Pancreas (tissue), 10 donors: Measurements from ENCODE around the gene FADD. TPM values are rescaled to one million over a fixed set of nuclear protein-coding genes. Genes with fewer than 3 reads are reported as not detected.
"Not testable (repeated sequence)": the region's sequence is repeated elsewhere in the genome, so short reads cannot be mapped to it uniquely, and the experiment has no call there.

Experiments used
- ATAC-seq, 4 donors: fragments of 200-7000 bp; cut with Tn5 transposase; one replicate each; pipeline versions ENCODE4 v1.8.0 to v1.9.1; 2020; ENCODE audit warnings: mild to moderate bottlenecking in 4 of 4, moderate library complexity in 4 of 4
- DNase-seq, 6 donors: peaks; one replicate each; pipeline ENCODE4 v3.0.0-alpha.2; 2020
- FAIRE-seq: peaks from 2 replicates; lab custom pipeline; 2012; peaks lifted over from hg19 to GRCh38; lab: Jason Lieb, UNC
- H3K27ac ChIP-seq, 4 donors: fragments of 200-600 bp; sonication (generic); 1 replicate in 3 of 4; 2 replicates in 1 of 4; pipeline versions ENCODE4 v1.5.0 to v1.8.0; 2020
- H3K27me3 ChIP-seq, 4 donors: fragments of 200-600 bp; one replicate each; pipeline ENCODE4 v1.8.0; 2021
- H3K36me3 ChIP-seq, 3 donors: fragments of 200-600 bp; sonication (generic) in 1 of 3; one replicate each; pipeline versions ENCODE4 v1.5.0 to v1.8.0; 2020 to 2021
- H3K4me1 ChIP-seq, 3 donors: fragments of 200-600 bp; one replicate each; pipeline ENCODE4 v1.8.0; 2021
- H3K4me3 ChIP-seq, 4 donors: fragments of 200-600 bp; sonication (generic) in 2 of 4; one replicate each; pipeline versions ENCODE4 v1.5.0 to v1.8.0; 2020 to 2021
- H3K9me3 ChIP-seq, 4 donors: fragments of 200-600 bp; one replicate each; pipeline ENCODE4 v1.8.0; 2021
- CTCF ChIP-seq, 4 donors: fragments of 200-600 bp; sonication (generic) in 3 of 4; IDR thresholded peaks; one replicate each; pipeline versions ENCODE4 v1.5.0 to v1.8.0; 2021; ENCODE audit warnings: antibody characterized with exemption in 4 of 4
- WGBS, 2 donors: extraction: QIAGEN DNeasy Blood & Tissue Kit; methylation state at CpG; one replicate each; pipeline ENCODE4 v1.1.7; 2013; 5-methylcytosine and 5-hydroxymethylcytosine counted together
- intact Hi-C, 3 donors: fragments of 100-400 bp; cut with DNase I; formaldehyde crosslinking; loops; one replicate each; pipeline versions ENCODE4 v1.11.1 to v1.14.2; 2022
- polyA plus RNA-seq, 2 donors: library from polyadenylated mRNA; stranded (reverse); fragments of 200-250 nt; gene quantifications; one replicate each; pipeline ENCODE4 v1.2.3, GENCODE V29; 2013
- total RNA-seq, 6 donors: library from RNA; stranded (reverse); fragmentation: NEBNext Ultra II Directional in 4 of 6; extraction: Animal tissue kit (Norgen Biotek cat#: 25700) in 4 of 6; gene quantifications; one replicate each; pipeline versions ENCODE4 v1.2.1 to v1.2.4, GENCODE V29; 2021 to 2023
- donor health status: healthy with polysubstance abuse.
- donor health status: DM: no; HTN: no; CAD: no; lungs with moderate emphysema.
- donor health status: DM: no; HTN: no; CAD: no.
- donor health status: control.
- donor health status: control.
- donor health status: Bipolar disorder and iron deficiency.
- donor health status: DM: yes; HTN: yes; CAD: no.
- donor health status: DM: no; HTN: no; CAD: no.
- donor health status: DM: no; HTN: no; CAD: no.
- donor health status: DM: yes; HTN: yes; CAD: no.

Gene FADD
- total and polyA plus RNA-seq, 8 donors, result 5.1 to 11.6 (median 7.6) TPM

- Histone ChIP-seq H3K27me3 (no peaks in the 10 kb centered on the region), H3K36me3 (peaks cover 4 to 19% (median 6%) of the 10 kb centered on the region in 3 donors), H3K9me3 (no peaks in the 10 kb centered on the region), H3K4me3 (no peak overlapping the region), H3K27ac (no peak overlapping the region), H3K4me1 (peaks cover 5 to 9% (median 5%) of the 10 kb centered on the region in 3 donors)
- FAIRE-seq, result no peak
- WGBS, 2 donors, result 93 to 95% methylated on average over 6 of the region's 6 CpGs
- ATAC-seq, result no peak
- no peak for TF ChIP-seq CTCF (IDR thresholded peaks at IDR 0.05)
- peak in 1 of 6 donors; percentile 22 for DNase-seq
- intact Hi-C loops, result no loop called here
Measured at GRCh38 chr11:70209391-70209912, 6.4 kb downstream of the FADD start.

GRCh38 chr11:70210051-70210501 lies 7.0 kb downstream of the FADD start:
- peak in 3 of 4 donors; percentile 26 to 40 (median 28) for ATAC-seq
- H3K27me3 ChIP-seq, result no peaks in the 10 kb centered on the region
- intact Hi-C loops, result no loop called here
- no peaks in the 10 kb centered on the region for H3K9me3 ChIP-seq
- TF ChIP-seq CTCF (IDR thresholded peaks at IDR 0.05), result no peak
- no peak overlapping the region for H3K27ac ChIP-seq
- H3K4me1 ChIP-seq, result peaks cover 0 to 3% (median 0%) of the 10 kb centered on the region in 3 donors
- H3K36me3 ChIP-seq, result peaks cover 4 to 19% (median 6%) of the 10 kb centered on the region in 3 donors
- no peak overlapping the region for H3K4me3 ChIP-seq
- FAIRE-seq, result no peak
- peak in 1 of 6 donors; percentile 38 for DNase-seq
- 85 to 91% methylated on average over 8 of the region's 8 CpGs for WGBS, 2 donors

- TF ChIP-seq CTCF (IDR thresholded peaks at IDR 0.05), result no peak
- Histone ChIP-seq H3K4me1 (no peaks in the 10 kb centered on the region), H3K27ac (no peak overlapping the region), H3K27me3 (no peaks in the 10 kb centered on the region), H3K36me3 (peaks cover 4 to 19% (median 6%) of the 10 kb centered on the region in 3 donors), H3K4me3 (no peak overlapping the region), H3K9me3 (no peaks in the 10 kb centered on the region)
- ATAC-seq (no peak), FAIRE-seq (no peak), DNase-seq (peak in 1 of 6 donors; percentile 5)
- intact Hi-C loops, result no loop called here
- WGBS, 2 donors, result 79 to 88% methylated on average over 5 of the region's 5 CpGs
Measured at GRCh38 chr11:70210530-70210929, 7.4 kb downstream of the FADD start.

GRCh38 chr11:70212227-70212811 lies 9.2 kb downstream of the FADD start:
- DNase-seq (peak in 1 of 6 donors; percentile 54), FAIRE-seq (no peak), ATAC-seq (peak in 3 of 4 donors; percentile 18 to 64 (median 50))
- intact Hi-C loops, result no loop called here
- no peaks in the 10 kb centered on the region for H3K27me3 ChIP-seq
- H3K9me3 ChIP-seq, result no peaks in the 10 kb centered on the region
- WGBS, 2 donors, result 38 to 42% methylated on average over 12 to 13 of the region's 13 CpGs
- no peaks in the 10 kb centered on the region for H3K4me1 ChIP-seq
- H3K36me3 ChIP-seq, result peaks cover 0 to 7% (median 0%) of the 10 kb centered on the region in 3 donors
- no peak overlapping the region for H3K27ac ChIP-seq
- H3K4me3 ChIP-seq, result no peak overlapping the region
- TF ChIP-seq CTCF (IDR thresholded peaks at IDR 0.05), result no peak

- H3K9me3 ChIP-seq, intact Hi-C loops, FAIRE-seq, ATAC-seq, H3K27me3 ChIP-seq, H3K27ac ChIP-seq, H3K4me3 ChIP-seq, DNase-seq, H3K36me3 ChIP-seq, H3K4me1 ChIP-seq: not testable (repeated sequence)
- 72 to 77% methylated on average over 5 of the region's 5 CpGs for WGBS, 2 donors
Measured at GRCh38 chr11:70217388-70217787, 14.3 kb downstream of the FADD start.

GRCh38 chr11:70218076-70218475 lies 15.0 kb downstream of the FADD start:
- FAIRE-seq, H3K27me3 ChIP-seq, H3K9me3 ChIP-seq, H3K36me3 ChIP-seq, H3K4me1 ChIP-seq, DNase-seq, H3K27ac ChIP-seq, H3K4me3 ChIP-seq, ATAC-seq, intact Hi-C loops: not testable (repeated sequence)
- WGBS, 2 donors, result 40 to 41% methylated on average over 8 of the region's 8 CpGs
